Right renal cortex interstitium (tissue), 3 donors: ENCODE data around the gene DCK. TPM values are rescaled to one million over a fixed set of nuclear protein-coding genes. Genes with fewer than 3 reads are reported as not detected.
"Not testable (repeated sequence)": the region's sequence is repeated elsewhere in the genome, so short reads cannot be mapped to it uniquely, and the experiment has no call there.

Experiments
- DNase-seq, 3 donors: peaks; one replicate each; pipeline ENCODE4 v3.0.0-alpha.2; 2013; ENCODE audit warnings: low read depth in 3 of 3, low spot score in 2 of 3
- polyA plus RNA-seq, 3 donors: library from polyadenylated mRNA; unstranded; fragments of 120-200 nt; gene quantifications; one replicate each; pipeline ENCODE4 v1.2.1, GENCODE V29; 2013; ENCODE audit not compliant: insufficient read length in 3 of 3

The DCK gene
- polyA plus RNA-seq, 3 donors: 32.9 to 39.5 (median 34.5) TPM

GRCh38 chr4:71053613-71054012 is 60.2 kb downstream of the DCK start:
- DNase-seq: not testable (repeated sequence)

GRCh38 chr4:71059573-71059972 is 66.1 kb downstream of the DCK start:
- DNase-seq: not testable (repeated sequence)

- DNase-seq: no peak
Observed at GRCh38 chr4:71062436-71062835, 69.0 kb downstream of the DCK start.

GRCh38 chr4:71063711-71064110 is 70.3 kb downstream of the DCK start:
- no peak for DNase-seq

- DNase-seq: no peak
Observed at GRCh38 chr4:71064521-71064920, 71.1 kb downstream of the DCK start.

- no peak for DNase-seq
Observed at GRCh38 chr4:71065991-71066510, 72.6 kb downstream of the DCK start.

- no peak for DNase-seq
Observed at GRCh38 chr4:71066737-71067716, 73.6 kb downstream of the DCK start.

- DNase-seq: no peak
Observed at GRCh38 chr4:71069063-71069462, 75.6 kb downstream of the DCK start.

- DNase-seq: no peak
Observed at GRCh38 chr4:71070015-71070414, 76.6 kb downstream of the DCK start.

- DNase-seq: no peak
Observed at GRCh38 chr4:71074452-71075299, 81.2 kb downstream of the DCK start.

Other genes starting within 250 kb of the DCK start
- gene GRSF1, start 153.8 kb upstream of the DCK start, polyA plus RNA-seq: 100 to 1,000 TPM; 134 to 139 (median 136) TPM
- 10 to 100 TPM; 38.1 to 41.3 (median 39.3) TPM for gene MOB1B, start 91.3 kb upstream of the DCK start, polyA plus RNA-seq